Smooth muscle cell (in vitro differentiated cells): Measurements from ENCODE around the gene CAPN1. TPM values are rescaled to one million over a fixed set of nuclear protein-coding genes. Genes with fewer than 3 reads are reported as not detected.

Experiments
- DNase-seq: peaks from one replicate; lab custom pipeline; 2025; ENCODE audit not compliant: unreplicated experiment; lab: John Stamatoyannopoulos, UW
- H2AFZ ChIP-seq: fragments of 200-600 bp; sonication (generic); 2 replicates; pipeline ENCODE4 v1.6.0; 2016; ENCODE audit warnings: antibody characterized with exemption, low read depth, mild to moderate bottlenecking
- H3F3A ChIP-seq: fragments of 200-600 bp; sonication (generic); 2 replicates; pipeline ENCODE4 v1.6.0; 2017; ENCODE audit warnings: antibody characterized with exemption, low read depth
- H3K27ac ChIP-seq: fragments of 200-600 bp; sonication (generic); 2 replicates; pipeline ENCODE4 v1.5.1; 2016; ENCODE audit warnings: low read depth, mild to moderate bottlenecking
- H3K27me3 ChIP-seq: fragments of 200-600 bp; sonication (generic); 2 replicates; pipeline ENCODE4 v1.6.1; 2016; ENCODE audit warnings: low read depth, mild to moderate bottlenecking
- H3K36me3 ChIP-seq: fragments of 200-600 bp; sonication (generic); 2 replicates; pipeline ENCODE4 v1.5.1; 2016; ENCODE audit warnings: low read depth
- H3K4me1 ChIP-seq: fragments of 200-600 bp; sonication (generic); 2 replicates; pipeline ENCODE4 v1.5.1; 2016; ENCODE audit warnings: low read depth
- H3K4me2 ChIP-seq: fragments of 200-600 bp; sonication (generic); 2 replicates; pipeline ENCODE4 v1.6.0; 2016; ENCODE audit warnings: mild to moderate bottlenecking
- H3K4me3 ChIP-seq: fragments of 200-600 bp; sonication (generic); 2 replicates; pipeline ENCODE4 v1.5.1; 2016; ENCODE audit warnings: mild to moderate bottlenecking
- H3K79me2 ChIP-seq: fragments of 200-600 bp; sonication (generic); 2 replicates; pipeline ENCODE4 v1.6.0; 2016; ENCODE audit warnings: low read depth, mild to moderate bottlenecking
- H3K9ac ChIP-seq: fragments of 200-600 bp; sonication (generic); 2 replicates; pipeline ENCODE4 v1.6.0; 2016; ENCODE audit warnings: low read depth
- H3K9me3 ChIP-seq: fragments of 200-600 bp; sonication (generic); replicated peaks from 2 replicates; pipeline ENCODE4 v1.5.1; 2016; ENCODE audit warnings: low read depth
- H4K20me1 ChIP-seq: fragments of 200-600 bp; sonication (generic); 2 replicates; pipeline ENCODE4 v1.6.0; 2016; ENCODE audit warnings: low read depth
- CTCF ChIP-seq: fragments of 200-600 bp; sonication (generic); IDR thresholded peaks from 2 replicates; pipeline ENCODE4 v1.5.1; 2017; ENCODE audit warnings: borderline replicate concordance, mild to moderate bottlenecking, antibody characterized with exemption; ENCODE audit not compliant: insufficient read depth, poor library complexity, severe bottlenecking
- WGBS: methylation state at CpG from one replicate; pipeline ENCODE4 v1.1.7; 2016; ENCODE audit warnings: low lambda C conversion rate; 5-methylcytosine and 5-hydroxymethylcytosine counted together
- polyA plus RNA-seq: library from polyadenylated mRNA; unstranded; fragments of >200 nt; fragmentation: Nextera tagmentation; extraction: Ambion mirVana; gene quantifications from 2 replicates; pipeline ENCODE4 v1.2.1, GENCODE V29; 2016
- small RNA-seq: library from RNA; depleted of rRNA; stranded (forward); fragments of <200 nt; gene quantifications from one replicate; pipeline ENCODE3, GENCODE V24; 2014
- total RNA-seq: library from RNA; depleted of rRNA; stranded (reverse); fragments of >200 nt; gene quantifications from 2 replicates; pipeline ENCODE4 v1.2.3, GENCODE V29; 2014

The CAPN1 gene
- total and polyA plus RNA-seq, 2 experiments from 2014 or later, result 109 to 126 TPM

- 83% methylated on average over 5 of the region's 5 CpGs for WGBS
- Histone ChIP-seq H3K36me3 (no peaks in the 10 kb centered on the region), H3K27ac (no peak overlapping the region), H3K4me3 (no peak overlapping the region), H3K79me2 (peaks cover 15% of the 10 kb centered on the region), H3K9me3 (no peaks in the 10 kb centered on the region), H3K27me3 (no peaks in the 10 kb centered on the region), H4K20me1 (no peaks in the 10 kb centered on the region), H2AFZ (peak overlapping the region; percentile 44), H3F3A (no peaks in the 10 kb centered on the region), H3K9ac (no peak overlapping the region), H3K4me2 (no peak overlapping the region), H3K4me1 (peaks cover 8% of the 10 kb centered on the region)
- TF ChIP-seq CTCF, result no peak
- DNase-seq, result no peak
These were observed 77.3 kb downstream of the CAPN1 start for GRCh38 chr11:65258988-65259387.

- peaks cover 23% of the 10 kb centered on the region for H3K79me2 ChIP-seq
- WGBS, result over 99% methylated on average over 15 of the region's 17 CpGs
- H3K9ac ChIP-seq, result no peak overlapping the region
- H3F3A ChIP-seq, result no peaks in the 10 kb centered on the region
- H3K27ac ChIP-seq, result no peak overlapping the region
- DNase-seq, result no peak
- no peaks in the 10 kb centered on the region for H3K36me3 ChIP-seq
- TF ChIP-seq CTCF, result no peak
- no peaks in the 10 kb centered on the region for H4K20me1 ChIP-seq
- H3K27me3 ChIP-seq, result no peaks in the 10 kb centered on the region
- H3K4me2 ChIP-seq, result no peak overlapping the region
- no peaks in the 10 kb centered on the region for H3K9me3 ChIP-seq
- H2AFZ ChIP-seq, result no peak overlapping the region
- H3K4me3 ChIP-seq, result no peak overlapping the region
- peaks cover 8% of the 10 kb centered on the region for H3K4me1 ChIP-seq
These were observed 78.6 kb downstream of the CAPN1 start for GRCh38 chr11:65260302-65260701.

- Histone ChIP-seq H3K27ac (peak overlapping the region; percentile 24), H3F3A (no peaks in the 10 kb centered on the region), H3K9me3 (no peaks in the 10 kb centered on the region), H2AFZ (peak overlapping the region; percentile 81), H3K79me2 (peaks cover 23% of the 10 kb centered on the region), H3K36me3 (no peaks in the 10 kb centered on the region), H3K4me2 (peak overlapping the region; percentile 83), H3K4me1 (peaks cover 8% of the 10 kb centered on the region), H4K20me1 (no peaks in the 10 kb centered on the region), H3K9ac (peak overlapping the region; percentile 66), H3K4me3 (peak overlapping the region; percentile 74), H3K27me3 (no peaks in the 10 kb centered on the region)
- TF ChIP-seq CTCF, result no peak
- 71% methylated on average over 26 of the region's 26 CpGs for WGBS
- DNase-seq, result no peak
These were observed 79.2 kb downstream of the CAPN1 start for GRCh38 chr11:65260756-65261590.

Small RNA genes lying within 50 kb of the gene (small RNA-seq; reads per million reads assigned to genes)
- gene HIGD1AP10 (0.18 reads per million), gene PDCL2P2 (not detected), gene RNU2-23P (0.11 reads per million)

Other genes with a start within 250 kb of the CAPN1 start
- not detected in 2 replicates for gene GPHA2, start 246.0 kb upstream of the CAPN1 start, total RNA-seq
- 0.40 TPM in 1 of 2 replicates, not detected in the other for gene GPHA2, start 246.0 kb upstream of the CAPN1 start, polyA plus RNA-seq
- not detected in 2 replicates for gene MAJIN, start 209.8 kb upstream of the CAPN1 start, total RNA-seq
- gene MAJIN, start 209.8 kb upstream of the CAPN1 start, polyA plus RNA-seq, result not detected in 2 replicates
- not detected in 2 replicates for gene BATF2, start 185.0 kb upstream of the CAPN1 start, total RNA-seq
- 0.41 TPM in 1 of 2 replicates, not detected in the other for gene BATF2, start 185.0 kb upstream of the CAPN1 start, polyA plus RNA-seq
- gene ARL2, start 167.8 kb upstream of the CAPN1 start, total RNA-seq, result 61.0 and 83.3 TPM in 2 replicates
- 116 and 122 TPM in 2 replicates for gene ARL2, start 167.8 kb upstream of the CAPN1 start, polyA plus RNA-seq
- 9.4 and 14.8 TPM in 2 replicates for gene SNX15, start 154.5 kb upstream of the CAPN1 start, total RNA-seq
- 24.7 and 25.1 TPM in 2 replicates for gene SNX15, start 154.5 kb upstream of the CAPN1 start, polyA plus RNA-seq
- 7.4 and 7.6 TPM in 2 replicates for gene SAC3D1, start 140.7 kb upstream of the CAPN1 start, total RNA-seq
- 26.2 and 33.3 TPM in 2 replicates for gene SAC3D1, start 140.7 kb upstream of the CAPN1 start, polyA plus RNA-seq
- gene NAALADL1, start 123.4 kb upstream of the CAPN1 start, total RNA-seq, result 1.0 and 1.8 TPM in 2 replicates
- gene NAALADL1, start 123.4 kb upstream of the CAPN1 start, polyA plus RNA-seq, result 2.0 and 7.0 TPM in 2 replicates
- gene CDCA5, start 97.9 kb upstream of the CAPN1 start, total RNA-seq, result 8.0 and 8.3 TPM in 2 replicates
- 8.5 and 11.2 TPM in 2 replicates for gene CDCA5, start 97.9 kb upstream of the CAPN1 start, polyA plus RNA-seq
- 49.1 and 91.0 TPM in 2 replicates for gene ZFPL1, start 97.7 kb upstream of the CAPN1 start, total RNA-seq
- gene ZFPL1, start 97.7 kb upstream of the CAPN1 start, polyA plus RNA-seq, result 81.0 and 87.1 TPM in 2 replicates
- 104 and 154 TPM in 2 replicates for gene VPS51, start 85.7 kb upstream of the CAPN1 start, total RNA-seq
- 55.2 and 65.0 TPM in 2 replicates for gene VPS51, start 85.7 kb upstream of the CAPN1 start, polyA plus RNA-seq
- 16.8 and 26.9 TPM in 2 replicates for gene TM7SF2, start 70.1 kb upstream of the CAPN1 start, total RNA-seq
- 17.4 and 43.1 TPM in 2 replicates for gene TM7SF2, start 70.1 kb upstream of the CAPN1 start, polyA plus RNA-seq
- gene ZNHIT2, start 64.2 kb upstream of the CAPN1 start, total RNA-seq, result 9.1 and 13.8 TPM in 2 replicates
- 14.5 and 19.5 TPM in 2 replicates for gene ZNHIT2, start 64.2 kb upstream of the CAPN1 start, polyA plus RNA-seq
- 373 and 509 TPM in 2 replicates for gene FAU, start 59.8 kb upstream of the CAPN1 start, total RNA-seq
- gene FAU, start 59.8 kb upstream of the CAPN1 start, polyA plus RNA-seq, result 537 and 578 TPM in 2 replicates
- gene MRPL49, start 59.6 kb upstream of the CAPN1 start, total RNA-seq, result 28.2 and 43.0 TPM in 2 replicates
- gene MRPL49, start 59.6 kb upstream of the CAPN1 start, polyA plus RNA-seq, result 53.2 and 55.4 TPM in 2 replicates
- 39.9 and 52.0 TPM in 2 replicates for gene SYVN1, start 47.4 kb upstream of the CAPN1 start, total RNA-seq
- gene SYVN1, start 47.4 kb upstream of the CAPN1 start, polyA plus RNA-seq, result 30.0 and 32.0 TPM in 2 replicates
- not detected in 2 replicates for gene SPDYC, start 11.7 kb upstream of the CAPN1 start, total RNA-seq
- gene SPDYC, start 11.7 kb upstream of the CAPN1 start, polyA plus RNA-seq, result not detected in 2 replicates
- gene POLA2, start 80.0 kb downstream of the CAPN1 start, total RNA-seq, result 2.5 and 4.4 TPM in 2 replicates
- 8.4 and 9.2 TPM in 2 replicates for gene POLA2, start 80.0 kb downstream of the CAPN1 start, polyA plus RNA-seq
- 0.94 and 4.0 TPM in 2 replicates for gene CDC42EP2, start 132.9 kb downstream of the CAPN1 start, total RNA-seq
- 7.8 and 13.0 TPM in 2 replicates for gene CDC42EP2, start 132.9 kb downstream of the CAPN1 start, polyA plus RNA-seq
- gene DPF2, start 151.9 kb downstream of the CAPN1 start, total RNA-seq, result 40.1 and 40.5 TPM in 2 replicates
- 69.4 and 82.1 TPM in 2 replicates for gene DPF2, start 151.9 kb downstream of the CAPN1 start, polyA plus RNA-seq
- 0.49 TPM in 1 of 2 replicates, not detected in the other for gene TIGD3, start 172.8 kb downstream of the CAPN1 start, total RNA-seq
- not detected in 2 replicates for gene TIGD3, start 172.8 kb downstream of the CAPN1 start, polyA plus RNA-seq
- gene SLC25A45, start 200.7 kb downstream of the CAPN1 start, total RNA-seq, result 0.81 and 2.2 TPM in 2 replicates
- gene SLC25A45, start 200.7 kb downstream of the CAPN1 start, polyA plus RNA-seq, result 3.4 and 7.7 TPM in 2 replicates
- 16.7 and 19.1 TPM in 2 replicates for gene FRMD8, start 204.7 kb downstream of the CAPN1 start, total RNA-seq
- gene FRMD8, start 204.7 kb downstream of the CAPN1 start, polyA plus RNA-seq, result 37.8 and 40.8 TPM in 2 replicates
- gene NEAT1, start 240.9 kb downstream of the CAPN1 start, total RNA-seq, result 142 and 155 TPM in 2 replicates
- gene NEAT1, start 240.9 kb downstream of the CAPN1 start, polyA plus RNA-seq, result 14.9 and 84.6 TPM in 2 replicates